H9 (cell line): ENCODE data around the gene NAPA. TPM values are rescaled to one million over a fixed set of nuclear protein-coding genes. Genes with fewer than 3 reads are reported as not detected.
A peak's percentile ranks its signal among the peaks of the same experiment; 100 is the strongest.

Experiments used
- DNase-seq: peaks from one replicate; pipeline ENCODE4 v3.0.0-alpha.2; 2017
- H2AFZ ChIP-seq: one replicate; pipeline ENCODE4 v1.6.1; 2013; ENCODE audit warnings: mild to moderate bottlenecking, low read length, control low read depth, moderate library complexity
- H2AK5ac ChIP-seq: 2 replicates; pipeline ENCODE4 v1.6.1; 2013; ENCODE audit warnings: low read length, control low read depth, mixed read lengths; ENCODE audit not compliant: insufficient read length
- H2BK120ac ChIP-seq: one replicate; pipeline ENCODE4 v1.6.1; 2013; ENCODE audit warnings: low read depth, mild to moderate bottlenecking, low read length, control low read depth, inconsistent platforms; ENCODE audit not compliant: poor library complexity, severe bottlenecking
- H2BK12ac ChIP-seq: 2 replicates; pipeline ENCODE4 v1.6.1; 2013; ENCODE audit warnings: low read length, control low read depth, mixed read lengths, low read depth; ENCODE audit not compliant: insufficient read length
- H2BK15ac ChIP-seq: 2 replicates; pipeline ENCODE4 v1.6.1; 2013; ENCODE audit warnings: low read depth, low read length, control low read depth
- H2BK20ac ChIP-seq: one replicate; pipeline ENCODE4 v1.6.1; 2013; ENCODE audit warnings: low read depth, mild to moderate bottlenecking, low read length, control low read depth, inconsistent platforms; ENCODE audit not compliant: poor library complexity, severe bottlenecking
- H2BK5ac ChIP-seq: 2 replicates; pipeline ENCODE4 v1.6.1; 2013; ENCODE audit warnings: low read length, control low read depth, mixed read lengths; ENCODE audit not compliant: insufficient read length
- H3K14ac ChIP-seq: 2 replicates; pipeline ENCODE4 v1.6.1; 2013; ENCODE audit warnings: low read length, control low read depth; ENCODE audit not compliant: insufficient read depth
- H3K18ac ChIP-seq: 2 replicates; pipeline ENCODE4 v1.6.1; 2013; ENCODE audit warnings: low read depth, mild to moderate bottlenecking, mixed read lengths, low read length, control low read depth; ENCODE audit not compliant: insufficient read length
- H3K23ac ChIP-seq: 2 replicates; pipeline ENCODE4 v1.6.1; 2013; ENCODE audit warnings: low read length, control low read depth, mixed read lengths, low read depth; ENCODE audit not compliant: insufficient read length
- H3K23me2 ChIP-seq: 2 replicates; pipeline ENCODE4 v1.6.1; 2013; ENCODE audit warnings: low read depth, mild to moderate bottlenecking, mixed read lengths, low read length, control low read depth; ENCODE audit not compliant: insufficient read length, poor library complexity, severe bottlenecking
- H3K27ac ChIP-seq: 2 replicates; pipeline ENCODE4 v1.5.1; 2013; ENCODE audit warnings: low read length, control low read depth, mixed read lengths, low read depth; ENCODE audit not compliant: insufficient read length
- H3K27me3 ChIP-seq: 2 replicates; pipeline ENCODE4 v1.6.1; 2013; ENCODE audit warnings: low read length, control low read depth, inconsistent platforms; ENCODE audit not compliant: insufficient read depth
- H3K4ac ChIP-seq: 2 replicates; pipeline ENCODE4 v1.6.1; 2013; ENCODE audit warnings: low read depth, mild to moderate bottlenecking, control low read depth, inconsistent platforms, low read length, moderate library complexity
- H3K4me1 ChIP-seq: 2 replicates; pipeline ENCODE4 v1.6.1; 2013; ENCODE audit warnings: low read length, control low read depth, inconsistent platforms; ENCODE audit not compliant: insufficient read depth
- H3K4me2 ChIP-seq: 2 replicates; pipeline ENCODE4 v1.6.1; 2013; ENCODE audit warnings: low read length, control low read depth, mixed read lengths; ENCODE audit not compliant: insufficient read length, insufficient read depth
- H3K56ac ChIP-seq: 2 replicates; pipeline ENCODE4 v1.6.1; 2013; ENCODE audit warnings: low read depth, mild to moderate bottlenecking, mixed read lengths, low read length, control low read depth; ENCODE audit not compliant: insufficient read length
- H3K79me1 ChIP-seq: 2 replicates; pipeline ENCODE4 v1.6.1; 2013; ENCODE audit warnings: low read depth, mild to moderate bottlenecking, moderate library complexity, low read length, control low read depth, inconsistent platforms; ENCODE audit not compliant: insufficient read depth, poor library complexity, severe bottlenecking
- H3K79me2 ChIP-seq: 2 replicates; pipeline ENCODE4 v1.6.1; 2013; ENCODE audit warnings: low read length, control low read depth, inconsistent platforms; ENCODE audit not compliant: insufficient read depth
- H3K9ac ChIP-seq: 2 replicates; pipeline ENCODE4 v1.6.1; 2013; ENCODE audit warnings: low read length, control low read depth, mixed read lengths; ENCODE audit not compliant: insufficient read length; ENCODE audit errors: extremely low read depth
- H3K9me3 ChIP-seq: one replicate; pipeline ENCODE4 v1.6.1; 2013; ENCODE audit warnings: low read depth, low read length, inconsistent platforms; ENCODE audit not compliant: control insufficient read depth
- H3T11ph ChIP-seq: one replicate; pipeline ENCODE4 v1.6.1; 2013; ENCODE audit warnings: mild to moderate bottlenecking, low read length, control low read depth, inconsistent platforms
- H4K20me1 ChIP-seq: one replicate; pipeline ENCODE4 v1.6.1; 2013; ENCODE audit not compliant: control insufficient read depth, insufficient read length, insufficient read depth
- H4K5ac ChIP-seq: 2 replicates; pipeline ENCODE4 v1.6.1; 2013; ENCODE audit warnings: low read depth, mild to moderate bottlenecking, mixed read lengths, low read length, control low read depth; ENCODE audit not compliant: insufficient read length
- H4K8ac ChIP-seq: replicated peaks from 2 replicates; pipeline ENCODE4 v1.6.1; 2013; ENCODE audit warnings: low read length, control low read depth, mixed read lengths, low read depth; ENCODE audit not compliant: insufficient read length
- H4K91ac ChIP-seq: 2 replicates; pipeline ENCODE4 v1.6.1; 2013; ENCODE audit warnings: low read depth, mild to moderate bottlenecking, moderate library complexity, mixed read lengths, low read length, control low read depth; ENCODE audit not compliant: insufficient read length
- H3K27ac Mint-ChIP-seq, 3 experiments: 2 replicates in 2 of 3; 3 replicates in 1 of 3; pipeline ENCODE4 v1.8.0; 2020 to 2021; ENCODE audit warnings: mixed read lengths in 3 of 3, mild to moderate bottlenecking in 1 of 3, moderate library complexity in 1 of 3
- H3K27me3 Mint-ChIP-seq: 2 replicates; pipeline ENCODE4 v1.8.0; 2021; ENCODE audit warnings: low read depth, mild to moderate bottlenecking, moderate library complexity, mixed read lengths
- H3K36me3 Mint-ChIP-seq, 3 experiments: 2 replicates in 2 of 3; 3 replicates in 1 of 3; pipeline ENCODE4 v1.8.0; 2020 to 2021; ENCODE audit warnings: low read depth in 3 of 3, mixed read lengths in 3 of 3; ENCODE audit not compliant: insufficient read depth in 1 of 3
- H3K4me1 Mint-ChIP-seq, 2 experiments: 2 replicates each; pipeline ENCODE4 v1.8.0; 2020; ENCODE audit warnings: mixed read lengths in 2 of 2
- H3K4me3 Mint-ChIP-seq, 2 experiments: 2 replicates in 1 of 2; 3 replicates in 1 of 2; pipeline ENCODE4 v1.8.0; 2020 to 2021; ENCODE audit warnings: mild to moderate bottlenecking in 2 of 2, mixed read lengths in 2 of 2, moderate library complexity in 1 of 2
- H3K9me3 Mint-ChIP-seq, 2 experiments: 2 replicates in 1 of 2; 3 replicates in 1 of 2; pipeline ENCODE4 v1.8.0; 2020; ENCODE audit warnings: mild to moderate bottlenecking in 2 of 2, mixed read lengths in 2 of 2, moderate library complexity in 1 of 2
- CTCF ChIP-seq: fragments of 200-600 bp; sonication (generic); conservative IDR thresholded peaks from 3 replicates; pipeline ENCODE4 v1.8.0; 2021; ENCODE audit warnings: antibody characterized with exemption, mild to moderate bottlenecking
- WGBS: extraction: QIAGEN DNeasy Blood & Tissue Kit; methylation state at CpG from one replicate; pipeline ENCODE4 v1.1.7; 2013; ENCODE audit warnings: missing lambda C conversion rate, low lambda C conversion rate, mixed read lengths; ENCODE audit not compliant: insufficient read length; ENCODE audit errors: extremely low coverage; 5-methylcytosine and 5-hydroxymethylcytosine counted together
- total RNA-seq: library from RNA; stranded (reverse); gene quantifications from 2 replicates; pipeline ENCODE4 v1.2.1, GENCODE V29; 2021

NAPA gene
- total RNA-seq, 1 experiment from 2014 or later, result 62.8 TPM

DNA sequence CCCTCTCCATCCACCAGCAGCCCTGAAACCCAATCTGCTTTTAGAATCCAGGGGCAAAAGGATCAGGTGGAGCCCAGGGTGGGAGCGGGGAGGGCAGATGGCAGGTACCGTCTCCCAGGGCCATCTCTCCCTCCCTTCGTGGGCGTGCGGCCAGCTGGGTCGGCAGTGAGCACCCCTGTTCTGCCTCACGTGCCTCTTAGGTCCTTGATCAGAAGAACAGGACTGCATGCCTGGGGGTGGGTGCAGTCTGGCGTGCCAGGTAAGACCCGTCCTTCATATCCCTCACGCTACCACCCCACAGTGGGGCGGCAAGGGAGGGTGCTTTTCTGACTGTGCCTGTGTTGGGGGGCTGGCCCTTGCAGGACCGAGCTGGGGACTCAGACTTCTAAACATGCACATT lies 45.1 kb downstream of the NAPA start:
- no peak for TF ChIP-seq CTCF
- no peak overlapping the region for H2BK120ac ChIP-seq

More for the DNA sequence above, 45.1 kb downstream of the NAPA start:
- H4K5ac ChIP-seq, result no peak overlapping the region
- no peak overlapping the region for H2AFZ ChIP-seq
- no peak overlapping the region for H3K4ac ChIP-seq
- no peak overlapping the region for H2BK15ac ChIP-seq
- H3K4me1 Mint-ChIP-seq, result peaks cover 23 to 43% of the 10 kb centered on the region in 2 experiments
- no peak overlapping the region for H2AK5ac ChIP-seq
- no peak overlapping the region for H3T11ph ChIP-seq
- peaks cover 25% of the 10 kb centered on the region for H3K27me3 Mint-ChIP-seq
- no peak overlapping the region for H4K8ac ChIP-seq
- H3K56ac ChIP-seq, result no peak overlapping the region
- H3K36me3 Mint-ChIP-seq, result peaks cover 0 to 1% (median 0%) of the 10 kb centered on the region in 3 experiments; a peak in 2 of 7 replicates
- peaks cover 13% of the 10 kb centered on the region for H3K23me2 ChIP-seq
- no peaks in the 10 kb centered on the region for H3K9me3 ChIP-seq
- H3K4me1 ChIP-seq, result peaks cover 7% of the 10 kb centered on the region; the same call in 1 of the 2 replicates
- H4K91ac ChIP-seq, result no peak overlapping the region
- no peaks in the 10 kb centered on the region for H3K79me1 ChIP-seq
- WGBS, result no CpG with 5 or more reads among the region's 12 CpGs
- DNase-seq, result no peak
- no peak overlapping the region for H3K9ac ChIP-seq
- no peak overlapping the region for H2BK20ac ChIP-seq
- no peak overlapping the region; the same call in 1 of the 2 replicates for H3K14ac ChIP-seq
- no peak overlapping the region for H3K4me2 ChIP-seq
- no peak overlapping the region for H3K27ac Mint-ChIP-seq
- H3K27me3 ChIP-seq, result no peaks in the 10 kb centered on the region
- H3K9me3 Mint-ChIP-seq, result no peaks in the 10 kb centered on the region; a peak in 1 of 5 replicates
- peak overlapping the region; percentile 78 to 85; a peak in 2 of 5 replicates for H3K4me3 Mint-ChIP-seq
- H2BK5ac ChIP-seq, result no peak overlapping the region
- no peak overlapping the region for H3K23ac ChIP-seq
- H2BK12ac ChIP-seq, result no peak overlapping the region
- H4K20me1 ChIP-seq, result no peaks in the 10 kb centered on the region
- H3K79me2 ChIP-seq, result no peaks in the 10 kb centered on the region; the same call in 1 of the 2 replicates
- H3K27ac ChIP-seq, result no peak overlapping the region
- H3K18ac ChIP-seq, result peak overlapping the region; percentile 16
